ENCODE measurements around the gene NOXRED1. TPM values are rescaled to one million over a fixed set of nuclear protein-coding genes. Genes with fewer than 3 reads are reported as not detected.

Gene NOXRED1
- total RNA-seq, 1 donor from 2014 or later, result 0.30 TPM

DNA sequence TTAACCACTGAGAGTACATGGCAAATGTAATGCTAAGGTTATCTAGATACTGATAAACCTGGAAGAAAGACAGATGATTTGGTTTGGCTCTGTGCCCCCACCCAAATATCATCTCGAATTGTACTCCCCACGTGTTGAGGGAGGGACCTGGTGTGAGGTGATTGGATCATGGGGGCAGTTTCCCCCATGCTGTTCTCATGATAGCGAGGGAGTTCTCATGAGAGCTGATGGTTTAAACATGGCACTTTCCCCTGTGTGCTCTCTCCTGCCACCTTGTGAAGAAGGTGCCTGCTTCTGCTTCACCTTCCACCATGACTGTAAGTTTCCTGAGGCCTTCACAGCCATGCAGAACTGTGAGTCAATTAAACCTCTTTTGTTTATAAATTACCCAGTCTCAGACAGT is 14.2 kb downstream of the NOXRED1 start:
- intact Hi-C loops (cut with micrococcal nuclease), result loop anchor here (10.0 kb wide), 1 partner anchor 254 kb away; no protein-coding TSS in a partner anchor

DNA sequence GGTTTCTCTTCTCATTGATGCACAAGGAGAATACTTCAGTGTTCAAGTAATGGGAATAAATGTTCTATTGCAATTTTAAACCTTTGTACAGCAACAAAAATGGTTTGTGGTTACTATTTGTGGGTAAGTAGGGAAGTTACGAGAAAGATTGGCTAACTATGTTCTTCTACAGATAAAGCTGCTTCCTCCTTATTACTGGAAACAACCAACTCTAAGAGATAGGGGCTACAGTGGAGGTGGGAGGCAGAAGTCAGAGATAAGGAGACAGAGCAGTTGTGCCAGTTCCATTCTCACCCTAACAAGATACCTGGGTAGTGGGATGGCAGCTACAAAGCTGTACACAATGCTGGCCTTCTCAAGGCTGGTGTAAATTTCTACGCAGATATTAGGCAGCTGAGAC is 16.2 kb downstream of the NOXRED1 start:
- intact Hi-C loops (cut with micrococcal nuclease), result loop anchor here (10.0 kb wide), 1 partner anchor 252 kb away; no protein-coding TSS in a partner anchor

DNA sequence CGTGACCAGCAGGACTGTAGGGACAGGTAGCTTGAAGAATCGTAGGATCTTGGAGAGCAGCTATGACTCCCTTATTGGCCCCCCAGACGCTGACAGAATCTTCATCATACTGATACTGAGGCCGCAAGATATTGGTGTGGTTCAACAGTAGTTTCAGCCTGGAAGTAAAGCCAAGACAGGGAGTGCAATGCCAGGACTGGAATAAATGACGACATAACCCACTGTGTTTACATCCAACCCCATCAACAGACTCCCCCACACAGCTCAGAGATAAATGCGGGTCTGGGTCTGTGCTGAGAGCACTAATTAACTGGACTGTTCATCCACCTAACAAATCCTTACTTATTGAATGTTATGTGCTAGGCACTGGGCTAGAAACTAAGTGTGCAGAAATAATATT is 16.6 kb downstream of the NOXRED1 start:
- intact Hi-C loops (cut with micrococcal nuclease), result loop anchor here (10.0 kb wide), 1 partner anchor 252 kb away; no protein-coding TSS in a partner anchor

DNA sequence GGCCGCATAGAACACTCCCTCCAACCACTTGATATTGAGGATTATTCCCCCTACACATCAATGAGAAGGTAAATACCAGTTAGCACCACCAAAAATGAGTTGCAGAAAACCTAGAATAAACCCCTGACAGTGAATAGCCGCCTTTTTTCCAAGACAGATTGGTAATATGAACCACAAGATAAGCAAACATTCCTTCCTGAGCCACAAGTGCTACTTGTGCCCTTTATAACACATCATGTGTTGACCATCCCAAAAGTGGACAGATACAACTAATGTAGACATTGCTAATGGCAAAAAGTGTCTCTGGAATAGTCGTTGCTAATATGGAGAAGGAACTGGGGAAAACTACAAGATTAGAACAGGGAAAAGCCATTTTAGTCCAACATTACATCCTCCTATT is 17.2 kb downstream of the NOXRED1 start:
- intact Hi-C loops (cut with micrococcal nuclease), result loop anchor here (10.0 kb wide), 1 partner anchor 251 kb away; no protein-coding TSS in a partner anchor

DNA sequence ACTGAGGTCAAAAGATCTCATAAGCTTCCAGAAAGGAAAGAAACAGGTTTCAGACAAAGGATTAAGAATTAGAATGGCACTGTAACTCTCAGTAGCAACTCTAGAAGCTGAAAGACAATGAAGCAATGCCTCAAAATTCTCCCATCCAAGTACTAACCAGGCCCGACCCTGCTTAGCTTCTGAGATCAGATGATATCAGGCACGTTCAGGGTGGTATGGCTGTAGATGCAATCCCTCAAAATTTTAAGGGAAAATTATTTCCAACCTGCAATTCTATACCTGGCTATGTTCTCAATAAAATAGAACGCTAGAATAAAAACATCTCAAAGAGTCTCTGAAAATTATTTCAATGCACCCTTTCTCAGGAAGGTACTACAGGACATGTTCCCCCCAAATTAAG is 19.6 kb downstream of the NOXRED1 start:
- intact Hi-C loops (cut with micrococcal nuclease), result loop anchor here (10.0 kb wide), 1 partner anchor 249 kb away; no protein-coding TSS in a partner anchor

DNA sequence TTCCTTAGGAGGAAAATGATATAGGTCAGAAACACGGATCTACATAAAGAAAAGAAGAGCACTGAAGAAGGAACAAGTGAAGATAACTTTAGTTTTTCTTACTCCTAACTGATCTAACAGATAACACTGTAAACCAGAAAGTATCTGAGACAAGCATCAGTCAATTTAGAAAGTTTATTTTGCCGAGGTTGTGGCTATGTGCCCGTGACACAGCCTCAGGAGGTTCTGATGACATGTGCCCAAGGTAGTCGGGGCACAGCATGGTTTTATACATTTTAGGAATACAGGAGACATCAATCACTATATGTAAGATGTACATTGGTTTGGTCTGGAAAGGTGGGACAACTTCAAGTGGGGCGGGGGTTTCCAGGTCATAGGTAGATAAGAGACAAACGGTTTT is 23.1 kb downstream of the NOXRED1 start:
- intact Hi-C loops (cut with micrococcal nuclease), result loop anchor here (10.0 kb wide), 1 partner anchor 245 kb away; no protein-coding TSS in a partner anchor

DNA sequence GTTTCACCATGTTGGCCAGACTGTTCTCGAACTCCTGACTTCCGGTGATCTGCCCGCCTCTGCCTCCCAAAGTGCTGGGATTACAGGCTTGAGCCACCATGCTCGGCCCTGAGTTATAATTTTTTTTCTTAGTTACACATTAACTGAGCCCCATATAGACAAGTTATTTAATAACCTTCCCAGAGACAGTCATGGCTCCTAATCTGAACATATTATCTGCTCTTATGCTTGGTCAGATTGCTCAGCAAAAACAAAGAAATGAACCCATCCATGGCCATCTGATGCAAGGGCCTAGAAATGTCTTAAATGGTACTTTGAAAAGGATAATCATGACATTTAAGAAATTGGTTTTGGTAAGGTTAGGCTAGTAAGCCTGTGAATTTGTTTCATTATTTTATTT is 33.1 kb downstream of the NOXRED1 start:
- intact Hi-C loops (cut with micrococcal nuclease), result no loop called here

DNA sequence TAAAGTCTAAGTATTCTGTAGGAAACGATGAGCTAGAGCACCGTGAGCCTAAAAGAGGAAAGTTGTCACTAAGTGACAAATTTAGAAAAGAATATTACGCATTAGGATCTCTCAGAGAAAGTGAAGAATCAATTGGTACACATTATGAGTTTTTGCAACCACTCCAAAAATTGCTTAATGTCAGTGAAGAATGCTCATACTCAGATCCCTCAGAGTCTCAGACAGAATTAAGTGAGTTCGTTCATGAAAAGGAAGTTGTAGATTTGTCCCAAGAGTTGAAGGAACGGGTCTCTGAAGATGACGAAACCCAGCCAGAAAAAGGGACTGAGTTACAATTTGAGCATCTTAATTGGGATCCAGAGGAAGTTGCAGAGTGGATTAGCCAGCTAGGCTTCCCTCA is 44.6 kb downstream of the NOXRED1 start:
- intact Hi-C loops (cut with micrococcal nuclease), result no loop called here

DNA sequence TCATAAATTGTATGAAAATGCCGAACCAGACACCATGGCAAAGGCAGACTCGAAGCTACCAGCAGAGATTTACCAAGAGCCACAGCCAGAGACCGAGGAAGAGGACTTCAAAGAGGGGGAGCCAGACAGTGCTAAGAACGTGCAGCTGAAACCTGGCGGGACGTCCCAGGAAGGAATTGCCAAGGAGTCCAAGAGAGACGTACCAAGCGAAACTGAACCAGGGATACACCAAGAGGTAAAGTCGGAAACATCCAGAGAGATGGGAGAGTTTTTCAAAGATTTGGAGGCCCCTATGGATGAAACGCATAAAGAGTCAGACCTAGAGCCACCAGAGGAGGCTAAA is 45.9 kb downstream of the NOXRED1 start:
- intact Hi-C loops (cut with micrococcal nuclease), result loop anchor here (1.0 to 2.0 kb wide), 4 partner anchors 56 to 565 kb away; partner anchors contain the start of genes ANGEL1, GSTZ1, SNW1 and VIPAS39

DNA sequence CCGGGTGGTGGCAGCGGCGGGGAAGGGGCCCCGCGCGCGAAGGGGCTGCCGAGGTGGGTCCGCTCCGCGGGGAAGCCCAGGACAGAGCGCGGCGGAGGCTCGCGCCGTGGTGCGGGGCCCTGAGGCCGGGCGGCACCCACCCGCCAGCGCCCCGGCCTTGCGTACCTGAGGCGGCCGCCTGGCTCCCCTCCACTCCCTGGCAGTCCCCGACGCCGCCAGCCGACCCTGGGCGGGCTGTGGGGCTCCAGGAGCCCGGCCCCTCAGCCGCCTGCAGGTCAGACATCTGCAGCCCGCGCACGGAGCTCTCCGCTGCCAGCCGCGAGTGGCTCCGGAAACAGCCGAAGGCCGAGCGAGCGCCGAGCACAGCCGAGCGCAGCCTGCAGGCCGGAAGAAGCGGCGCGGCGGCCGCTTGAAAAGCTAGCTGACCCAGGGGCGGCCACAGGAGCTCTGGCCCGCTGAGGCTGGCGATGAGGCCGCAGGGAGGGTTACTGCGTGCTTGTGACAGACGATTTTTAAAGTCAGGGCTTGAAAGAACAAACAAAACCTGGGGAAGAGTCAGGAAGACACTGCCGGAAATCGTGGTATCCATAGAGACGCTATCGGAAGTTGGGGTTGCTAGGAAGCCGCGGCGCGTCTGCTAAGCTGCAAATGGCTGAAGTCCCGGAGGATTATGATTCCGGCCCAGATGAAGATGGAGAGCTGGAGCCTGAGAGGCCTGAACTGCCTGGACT is 46.4 kb downstream of the NOXRED1 start, which contains the start of the genes SAMD15 and TMED8:
TSS of gene SAMD15 (plus strand) at position 609 of the 731 bp plus-strand sequence. CDS start at position 649, 40 bp downstream.
TSS of gene TMED8 (minus strand) at position 324 of the 731 bp plus-strand sequence. CDS start at position 283, 41 bp downstream.
- intact Hi-C loops (cut with micrococcal nuclease), result loop anchor here (1.0 to 2.0 kb wide), 4 partner anchors 56 to 565 kb away; partner anchors contain the start of genes ANGEL1, GSTZ1, SNW1 and VIPAS39

DNA sequence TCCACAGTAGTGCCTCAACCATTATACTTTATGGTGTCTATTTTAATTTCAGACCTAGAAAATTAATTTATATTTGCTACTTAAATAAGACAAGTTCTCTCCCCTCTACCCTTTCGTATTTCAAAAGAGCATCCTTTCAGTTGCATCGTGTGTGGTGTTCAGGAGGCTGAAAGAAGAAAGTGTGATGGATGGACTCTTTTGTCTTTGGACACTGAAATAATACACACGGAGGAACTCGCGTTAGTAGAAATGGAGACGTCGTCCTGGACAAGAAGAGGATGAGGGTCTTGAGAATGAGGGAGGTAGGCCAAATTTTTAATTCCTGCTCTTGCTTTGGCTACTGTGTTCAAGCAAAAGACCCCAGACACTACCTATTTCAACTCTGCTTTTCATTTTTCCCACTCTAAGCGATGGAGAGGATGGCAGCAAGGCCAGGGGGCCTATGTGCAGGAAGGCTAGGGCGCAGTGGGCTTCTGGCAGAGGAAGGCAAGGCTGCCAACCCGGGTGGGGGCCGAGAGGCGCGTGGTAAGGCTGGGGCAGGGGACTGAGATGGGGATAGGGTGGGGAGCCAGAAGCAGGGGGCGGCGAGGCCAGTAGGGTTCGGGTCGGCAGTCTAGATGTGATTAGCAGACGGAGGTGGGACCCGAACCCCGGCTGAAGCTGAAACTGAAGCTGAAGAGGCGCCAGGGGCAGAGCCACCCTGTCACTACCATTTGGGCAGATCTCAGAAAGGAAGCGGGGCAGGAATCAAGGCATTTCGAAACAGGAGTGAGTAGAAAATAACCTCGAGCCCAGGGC is 47.2 kb downstream of the NOXRED1 start:
- intact Hi-C loops (cut with micrococcal nuclease), result loop anchor here (2.0 kb wide), 1 partner anchor 385 kb away; the partner anchor contains the start of gene SNW1

DNA sequence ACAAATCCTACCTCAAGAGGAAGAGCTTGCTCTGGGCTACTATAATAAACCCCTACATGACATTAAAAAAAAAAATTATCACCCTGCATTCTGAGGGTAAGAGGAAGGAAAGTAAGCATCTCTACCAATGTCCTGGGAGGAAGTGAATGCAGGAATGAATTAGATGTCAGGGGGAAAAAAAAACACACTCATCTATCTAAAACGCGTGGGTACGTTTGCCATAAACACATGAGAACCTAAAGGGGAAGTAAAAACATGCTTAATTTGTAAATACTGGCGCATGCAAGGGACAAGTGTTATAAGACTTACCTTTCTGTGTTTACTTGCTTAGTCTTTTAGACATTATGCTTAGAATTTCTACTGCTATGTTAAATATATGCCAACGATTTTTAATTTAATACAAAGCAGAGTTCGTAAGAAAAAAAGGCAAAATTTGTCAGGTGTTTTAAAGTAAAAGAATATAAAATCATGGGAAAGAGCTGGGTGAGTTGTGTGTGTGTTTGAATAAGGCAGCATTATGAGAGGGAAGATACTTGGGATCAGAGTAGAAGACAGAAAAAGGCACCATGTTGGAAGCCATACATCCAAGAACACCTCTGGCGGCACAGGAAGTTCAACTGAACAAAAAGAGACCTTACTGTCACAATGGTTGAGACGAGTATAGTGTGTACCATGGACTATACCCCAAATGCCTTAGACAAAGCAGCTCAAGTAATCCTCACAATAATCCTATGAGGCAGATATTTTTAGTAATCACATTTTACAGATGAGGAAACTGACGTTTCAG is 48.0 kb downstream of the NOXRED1 start:
- intact Hi-C loops (cut with micrococcal nuclease), result no loop called here

DNA sequence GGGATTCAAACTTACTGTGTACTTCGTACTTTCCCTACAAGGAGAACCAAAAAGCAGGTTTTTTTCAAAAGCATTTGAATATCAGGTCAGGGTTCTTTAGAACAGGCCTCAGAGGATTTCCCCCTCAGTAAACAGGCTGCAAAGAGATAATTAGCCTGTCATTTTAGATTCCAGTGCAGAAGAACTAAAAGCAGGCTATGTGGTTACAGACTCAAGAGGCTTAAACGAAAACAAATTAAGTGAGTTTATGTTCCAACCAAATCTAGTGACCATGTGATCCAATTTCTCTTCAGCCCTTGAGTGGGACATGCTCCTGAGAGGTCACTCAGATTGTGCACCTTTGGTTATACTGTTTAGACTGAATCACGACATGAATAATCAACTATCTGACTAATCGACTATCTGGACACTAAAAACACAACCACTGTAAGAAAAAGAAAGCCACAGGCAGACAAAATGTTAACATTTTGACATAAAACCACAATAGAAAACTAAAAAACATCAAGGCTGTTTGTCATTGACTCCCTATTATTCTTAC is 51.0 kb downstream of the NOXRED1 start:
- intact Hi-C loops (cut with micrococcal nuclease), result no loop called here

DNA sequence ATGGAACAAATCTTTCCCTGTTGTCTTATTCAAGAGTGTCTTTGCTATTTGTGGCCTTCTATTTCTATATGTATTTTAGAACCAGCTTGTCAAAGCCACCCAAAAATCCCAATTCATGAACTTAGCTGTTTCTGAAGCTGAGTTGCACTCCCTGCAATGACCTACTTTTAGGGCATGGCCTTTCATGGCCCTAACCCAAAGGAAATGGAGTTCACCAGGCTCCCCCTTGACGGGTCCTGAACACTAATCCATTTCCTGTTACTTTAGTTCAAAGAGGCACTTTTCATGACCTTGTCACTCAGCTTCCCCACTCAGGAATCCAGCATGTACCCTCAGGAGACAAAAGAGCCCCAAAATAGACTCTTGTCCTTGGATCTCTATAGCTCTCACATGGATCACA is 54.0 kb downstream of the NOXRED1 start:
- intact Hi-C loops (cut with micrococcal nuclease), result no loop called here

DNA sequence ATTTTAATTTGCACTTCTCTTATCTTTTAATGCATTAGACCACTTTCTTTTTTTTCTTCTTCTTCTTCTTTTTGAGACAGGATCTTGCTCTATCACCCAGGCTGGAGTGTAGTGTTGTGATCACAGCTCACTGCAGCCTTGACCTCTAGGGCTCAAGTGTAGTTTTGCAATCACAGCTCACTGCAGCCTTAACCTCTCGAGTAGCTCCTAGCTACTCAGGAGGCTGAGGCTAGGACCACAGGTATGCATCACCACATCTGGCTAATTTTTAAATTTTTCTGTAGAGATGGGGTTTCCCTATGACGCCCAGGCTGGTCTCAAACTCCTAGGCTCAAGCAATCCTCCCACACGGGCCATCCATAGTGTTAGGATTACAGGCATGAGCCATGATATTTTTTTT is 59.2 kb downstream of the NOXRED1 start:
- intact Hi-C loops (cut with micrococcal nuclease), result no loop called here

DNA sequence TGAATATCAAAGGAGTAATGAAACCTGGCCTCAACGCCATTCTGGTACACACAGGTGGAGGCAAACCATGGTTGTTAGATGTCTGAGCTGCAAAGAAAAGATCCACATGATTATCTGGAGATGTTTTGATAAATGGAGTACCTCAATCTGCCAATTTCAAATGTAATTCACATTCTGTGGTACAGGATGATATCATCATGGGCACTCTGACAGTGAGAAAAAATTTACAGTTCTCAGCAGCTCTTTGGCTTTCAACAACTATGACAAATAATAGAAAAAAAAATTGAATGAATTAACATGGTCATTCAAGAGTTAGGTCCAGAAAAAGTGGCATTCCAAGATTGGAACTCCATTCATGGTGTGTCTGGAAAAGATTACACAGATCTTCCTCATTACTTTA is 63.7 kb downstream of the NOXRED1 start:
- intact Hi-C loops (cut with micrococcal nuclease), result no loop called here

DNA sequence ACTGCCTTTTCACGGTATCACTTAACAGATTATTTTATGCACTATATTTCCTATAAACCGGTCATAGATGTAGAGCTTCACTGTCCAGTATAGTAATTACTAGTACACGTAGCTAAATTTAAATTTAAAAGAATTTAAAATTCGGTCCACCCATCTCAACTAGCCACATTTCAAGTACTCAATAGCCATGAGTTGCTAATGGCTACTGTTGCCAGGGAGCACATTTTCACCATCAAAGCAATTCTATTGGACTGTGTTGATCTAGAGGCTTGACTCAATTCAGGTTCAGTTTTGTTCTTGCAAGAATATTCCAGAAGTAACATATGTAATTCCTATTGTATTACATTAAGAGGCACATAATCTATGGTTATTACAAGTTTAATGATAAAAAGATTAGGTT is 66.4 kb downstream of the NOXRED1 start:
- intact Hi-C loops (cut with micrococcal nuclease), result no loop called here

DNA sequence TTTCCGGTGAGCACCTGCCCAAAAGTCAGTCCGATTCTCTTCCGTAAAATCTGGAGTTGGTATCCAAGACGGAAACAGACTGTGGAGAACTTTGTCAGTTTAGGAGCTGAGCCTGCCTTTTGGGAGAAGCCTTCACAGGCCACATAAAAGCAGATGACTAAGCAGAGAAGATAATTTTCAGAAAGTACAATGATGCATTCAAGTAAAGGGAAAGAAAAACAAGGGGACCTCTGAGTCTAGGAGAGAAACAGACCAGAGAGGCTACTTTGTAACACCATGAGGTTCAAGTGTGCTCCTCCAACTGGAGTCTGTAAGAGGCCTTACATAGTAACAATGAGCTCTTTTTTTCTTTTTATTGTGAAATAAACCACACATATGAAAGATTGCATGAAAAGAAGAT is 67.5 kb downstream of the NOXRED1 start:
- intact Hi-C loops (cut with micrococcal nuclease), result no loop called here

DNA sequence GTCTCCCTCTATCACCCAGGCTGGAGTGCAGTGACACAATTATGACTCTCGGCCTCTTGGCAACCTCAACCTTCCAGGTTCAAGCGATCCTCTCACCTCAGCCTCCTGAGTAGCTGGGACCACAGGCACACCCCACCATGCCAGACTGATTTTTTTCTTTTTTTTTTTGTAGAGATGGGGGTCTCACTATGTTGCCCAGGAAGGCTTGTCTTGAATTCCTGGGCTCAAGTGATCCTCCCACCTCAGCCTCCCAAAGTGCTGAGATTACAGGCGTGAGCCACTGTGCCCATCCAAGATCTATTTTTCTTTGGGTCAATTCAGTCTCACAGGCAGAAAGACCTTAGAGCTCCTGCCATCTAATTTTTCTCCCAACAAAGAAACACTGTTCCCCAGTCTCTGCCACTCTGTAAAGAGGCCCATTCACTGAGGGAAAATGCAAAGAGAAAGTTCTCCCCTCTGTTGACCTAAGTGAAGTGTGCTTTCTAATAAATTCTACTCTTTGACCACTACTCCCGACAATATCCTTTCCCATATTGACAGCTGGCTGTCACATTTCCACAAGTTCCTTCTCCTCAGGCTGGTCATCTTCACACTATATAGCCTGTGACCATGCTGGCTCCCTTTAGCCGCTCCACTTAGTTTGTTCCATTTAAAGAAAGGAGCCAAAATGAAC is 69.7 kb downstream of the NOXRED1 start:
- intact Hi-C loops (cut with micrococcal nuclease), result no loop called here

DNA sequence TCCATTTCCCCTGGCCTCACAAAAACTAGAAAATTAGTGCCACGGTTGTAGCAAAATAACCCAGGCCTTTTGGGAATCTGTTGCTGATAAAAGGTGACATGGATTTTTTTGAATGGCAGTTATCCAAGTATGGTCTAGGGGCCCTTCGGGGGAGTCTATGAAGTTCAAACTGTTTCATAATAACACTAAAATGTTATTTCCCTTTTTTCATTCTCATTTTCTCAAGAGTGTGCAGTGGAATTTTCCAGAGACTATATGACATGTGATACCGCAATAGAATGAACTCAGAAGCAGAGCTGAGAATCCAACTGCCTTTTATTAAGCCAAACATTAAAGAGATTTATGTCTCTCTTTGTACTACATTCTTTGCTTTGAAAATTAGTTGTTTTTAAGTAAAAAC is 75.6 kb downstream of the NOXRED1 start:
- intact Hi-C loops (cut with micrococcal nuclease), result no loop called here
